Activated T-helper 1 cell treated with anti-CD3 and anti-CD28 coated beads, Interleukin-12 subunit alpha, Interleukin-12 subunit beta, Interleukin-2, Interleukin-4 antibody, amounts not matched to agents 30 ng/mL and 10 ng/mL and 1 ng/mL, durations not matched to agents 14 hours and 24 hours and 36 hours (primary cell): ENCODE results near the gene AQP12B. TPM values are rescaled to one million over a fixed set of nuclear protein-coding genes. Genes with fewer than 3 reads are reported as not detected.

Experiments
- DNase-seq: peaks from one replicate; pipeline ENCODE4 v3.0.0; 2021; ENCODE audit warnings: low spot score
- H3K27ac Mint-ChIP-seq: one replicate; pipeline ENCODE4 v1.8.0; 2021; ENCODE audit warnings: mild to moderate bottlenecking, mixed read lengths
- H3K27me3 Mint-ChIP-seq: one replicate; pipeline ENCODE4 v1.8.0; 2022; ENCODE audit warnings: mild to moderate bottlenecking, moderate library complexity, mixed read lengths; ENCODE audit not compliant: insufficient read depth
- H3K36me3 Mint-ChIP-seq: one replicate; pipeline ENCODE4 v1.8.0; 2021; ENCODE audit warnings: low read depth, mixed read lengths
- H3K4me1 Mint-ChIP-seq: one replicate; pipeline ENCODE4 v1.8.0; 2021; ENCODE audit warnings: low read depth, mixed read lengths
- H3K4me3 Mint-ChIP-seq: one replicate; pipeline ENCODE4 v1.8.0; 2021; ENCODE audit warnings: mild to moderate bottlenecking, moderate library complexity, mixed read lengths
- H3K9me3 Mint-ChIP-seq: one replicate; pipeline ENCODE4 v1.8.0; 2021; ENCODE audit warnings: mixed read lengths
- intact Hi-C: fragments of 100-400 bp; cut with micrococcal nuclease; formaldehyde crosslinking; loops from one replicate; pipeline ENCODE4 v1.15.1; 2024
- total RNA-seq: library from RNA; stranded (reverse); gene quantifications from 2 replicates; pipeline ENCODE4 v1.2.3, GENCODE V29; 2022

AQP12B gene
- total RNA-seq, 1 donor from 2014 or later = not detected

DNA sequence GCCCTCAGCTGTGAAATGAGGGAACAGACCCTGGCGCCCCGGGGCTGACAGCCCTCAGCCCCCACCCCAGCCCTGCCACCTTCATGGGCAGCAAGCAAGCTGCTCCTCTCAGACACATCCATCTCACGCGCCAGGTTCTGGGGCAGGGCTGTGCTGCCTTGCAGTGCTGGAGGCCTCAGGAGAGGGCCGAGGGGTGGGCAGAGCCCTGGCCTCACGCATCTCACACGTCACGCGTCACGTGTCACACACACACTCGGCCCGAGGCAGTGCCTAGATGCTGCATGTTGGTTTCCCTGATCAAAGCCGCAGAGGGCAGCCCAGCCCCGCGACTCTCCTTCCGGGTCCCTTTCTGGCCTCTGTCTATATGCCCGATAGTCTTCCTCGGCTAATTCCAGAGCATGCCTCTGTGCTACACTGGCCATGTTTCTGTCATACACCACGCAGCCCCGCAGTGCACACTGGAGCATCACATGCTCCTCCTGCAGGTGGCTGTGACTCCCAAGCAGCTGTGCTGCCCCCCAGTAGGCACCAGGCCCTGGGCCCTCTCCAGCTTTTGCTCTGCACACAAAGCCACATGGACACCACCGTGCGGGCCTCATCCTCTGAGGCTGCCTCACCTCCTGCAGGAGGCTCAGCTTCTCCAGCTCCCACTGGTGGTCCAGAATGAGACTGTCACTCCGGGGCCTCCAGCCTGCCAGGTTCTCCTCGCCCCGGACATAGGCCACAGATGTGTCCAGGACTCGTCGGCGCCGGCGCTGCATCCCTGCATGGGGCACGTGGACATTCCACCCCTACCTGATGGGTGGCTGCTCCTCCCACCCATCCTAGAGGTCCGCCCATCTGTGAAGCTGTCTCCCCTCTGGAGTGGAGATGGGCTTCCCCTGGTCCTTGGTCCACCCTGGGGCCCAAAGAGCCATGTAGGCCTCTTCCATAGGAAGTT is 40.4 kb upstream of the AQP12B start:
- no peak overlapping the region for H3K27ac Mint-ChIP-seq
- no peaks in the 10 kb centered on the region for H3K36me3 Mint-ChIP-seq
- no peak for DNase-seq
- no peaks in the 10 kb centered on the region for H3K9me3 Mint-ChIP-seq
- H3K4me1 Mint-ChIP-seq = no peaks in the 10 kb centered on the region
- no peak overlapping the region for H3K4me3 Mint-ChIP-seq
- intact Hi-C loops = no loop called here
- no peaks in the 10 kb centered on the region for H3K27me3 Mint-ChIP-seq

DNA sequence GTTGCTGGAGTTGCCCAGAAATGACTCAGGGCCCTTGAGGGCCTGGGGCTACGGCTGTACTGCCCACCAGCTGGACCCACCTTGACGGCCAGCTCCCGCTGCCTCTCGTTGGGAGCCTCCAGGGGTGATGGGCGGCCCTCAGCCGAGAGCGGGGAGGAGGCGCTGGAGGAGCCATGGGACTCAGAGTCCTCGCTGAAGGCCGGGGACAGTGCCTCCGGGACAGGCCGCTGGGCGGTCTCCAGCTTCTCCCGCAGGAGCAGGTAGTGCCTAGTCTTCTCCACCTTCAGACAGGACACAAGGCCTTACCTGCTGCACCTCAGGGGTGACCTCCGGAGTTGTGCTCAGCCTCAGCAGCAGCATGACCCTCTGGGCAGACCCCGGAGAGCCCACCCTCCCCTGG is 39.7 kb upstream of the AQP12B start:
- Mint-ChIP-seq H3K36me3 (no peaks in the 10 kb centered on the region), H3K27ac (no peak overlapping the region), H3K4me3 (no peak overlapping the region), H3K4me1 (no peaks in the 10 kb centered on the region), H3K9me3 (no peaks in the 10 kb centered on the region), H3K27me3 (no peaks in the 10 kb centered on the region)
- intact Hi-C loops = no loop called here
- DNase-seq = no peak

DNA sequence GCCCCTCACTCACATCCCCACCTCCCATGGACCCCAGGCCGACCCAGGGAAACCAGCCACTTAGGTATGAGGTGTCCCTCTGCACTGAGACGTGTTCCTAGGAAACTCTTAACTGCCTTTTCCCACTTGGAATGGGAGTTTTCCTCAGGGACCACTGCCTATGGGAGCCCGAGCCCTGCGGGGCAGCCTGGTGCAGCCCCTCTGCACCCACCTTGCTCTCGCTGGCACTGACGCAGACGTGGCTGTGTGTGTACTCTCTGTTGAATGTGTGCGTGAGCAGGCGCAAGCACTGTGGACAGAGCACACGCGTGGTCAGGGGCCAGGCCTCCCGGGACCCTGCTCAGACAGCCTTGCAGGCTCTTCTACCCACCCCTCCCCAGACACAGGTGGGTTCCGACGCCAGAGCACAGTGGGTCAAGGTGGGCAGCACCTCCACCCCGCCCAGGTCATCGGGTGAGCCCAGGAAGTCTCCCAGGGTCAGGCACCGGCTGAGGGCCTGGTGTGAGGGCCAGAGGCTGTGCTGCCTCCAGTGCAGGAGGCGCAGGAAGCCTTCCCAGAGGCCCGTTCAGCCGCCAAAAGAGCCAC is 39.0 kb upstream of the AQP12B start:
- no peak overlapping the region for H3K4me3 Mint-ChIP-seq
- H3K36me3 Mint-ChIP-seq = no peaks in the 10 kb centered on the region
- DNase-seq = no peak
- no peaks in the 10 kb centered on the region for H3K27me3 Mint-ChIP-seq
- no peak overlapping the region for H3K27ac Mint-ChIP-seq
- no peaks in the 10 kb centered on the region for H3K4me1 Mint-ChIP-seq
- intact Hi-C loops = no loop called here
- H3K9me3 Mint-ChIP-seq = no peaks in the 10 kb centered on the region

DNA sequence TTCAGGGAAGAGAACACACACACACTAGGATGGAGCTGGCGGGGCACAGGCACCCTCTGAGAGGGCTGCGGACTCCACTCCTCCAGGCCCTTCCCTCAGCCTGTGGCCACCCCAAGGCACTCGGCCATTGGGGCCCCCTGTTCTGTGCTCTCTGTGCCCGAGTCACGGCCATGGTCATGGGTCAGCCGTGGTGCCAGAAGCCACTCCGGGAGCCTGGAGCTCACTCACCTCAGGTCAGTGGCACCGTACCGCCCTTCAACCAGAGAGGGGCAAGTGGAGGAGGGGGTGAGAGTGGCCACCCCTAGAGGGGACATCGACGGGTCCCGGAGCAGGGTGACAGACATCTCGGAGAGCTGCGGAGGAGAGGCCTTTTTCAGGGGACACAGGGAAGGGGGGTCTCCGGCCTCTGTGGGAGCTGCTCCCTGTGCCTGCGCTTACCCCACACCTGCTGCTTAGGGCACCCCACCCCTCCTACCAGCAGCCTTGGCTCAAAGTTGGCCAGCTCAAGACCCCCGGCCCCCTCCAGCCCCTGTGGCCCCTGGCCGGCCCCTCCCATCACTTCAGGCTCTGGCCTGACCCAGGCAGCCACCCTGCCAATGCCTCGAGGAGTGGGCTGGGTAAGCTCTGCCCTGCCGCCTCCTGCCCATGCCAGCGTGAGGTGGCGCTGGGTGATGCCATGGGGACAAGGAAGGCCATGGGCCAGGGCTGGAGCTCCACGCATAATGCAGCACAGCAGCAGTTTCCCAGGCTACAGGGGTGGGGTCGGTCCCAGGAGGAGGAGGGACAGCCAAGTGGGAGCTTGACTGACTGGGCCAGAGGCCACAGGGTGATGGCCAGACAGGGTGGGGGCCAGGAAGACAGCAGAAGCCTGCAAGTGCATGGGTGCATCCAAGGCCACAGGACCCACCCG is 38.3 kb upstream of the AQP12B start:
- no peaks in the 10 kb centered on the region for H3K9me3 Mint-ChIP-seq
- intact Hi-C loops = no loop called here
- H3K4me1 Mint-ChIP-seq = no peaks in the 10 kb centered on the region
- H3K27ac Mint-ChIP-seq = no peak overlapping the region
- DNase-seq = no peak
- no peak overlapping the region for H3K4me3 Mint-ChIP-seq
- no peaks in the 10 kb centered on the region for H3K27me3 Mint-ChIP-seq
- no peaks in the 10 kb centered on the region for H3K36me3 Mint-ChIP-seq

DNA sequence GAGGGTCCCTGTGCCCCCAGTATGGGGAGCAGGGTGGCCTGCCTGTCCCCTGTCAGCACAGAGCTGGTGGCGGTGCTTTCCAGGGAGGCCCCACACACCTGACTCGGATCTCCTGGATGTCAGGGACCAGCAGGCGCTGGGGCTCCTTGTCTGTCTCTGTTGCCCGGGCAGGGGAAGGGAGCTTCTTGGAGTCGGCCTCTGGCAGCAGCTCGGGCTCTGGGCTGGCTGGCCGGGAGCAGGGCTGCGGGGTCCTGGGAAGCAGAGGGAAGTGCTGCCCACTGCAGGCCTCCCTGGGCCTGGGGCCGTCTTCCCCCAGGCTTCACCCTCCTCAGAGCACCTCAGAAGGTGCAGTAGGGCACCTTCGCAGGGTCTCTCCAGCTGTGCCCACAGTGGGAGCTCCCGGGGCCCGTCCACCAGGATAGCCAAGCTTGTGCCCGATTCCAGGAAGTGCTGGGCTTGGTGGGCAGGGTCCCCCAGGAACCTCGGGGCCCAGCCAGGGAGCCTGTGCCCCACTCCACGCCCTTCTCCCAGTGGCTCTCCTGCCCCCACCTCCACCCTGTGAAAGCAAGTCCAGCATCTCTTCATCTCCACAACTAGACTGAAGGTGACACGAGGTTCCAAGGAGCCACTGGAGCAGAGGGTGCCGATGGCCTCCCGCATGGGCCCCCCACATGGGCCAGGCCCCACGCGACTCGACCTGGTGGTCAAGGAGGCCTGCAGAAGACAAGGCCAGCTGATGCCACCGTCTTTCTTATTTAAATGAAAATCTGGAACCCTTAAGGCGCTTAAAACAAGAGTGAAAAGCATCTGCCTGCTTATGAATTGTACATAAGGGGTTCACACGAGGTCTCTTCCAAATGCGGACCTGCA is 37.2 kb upstream of the AQP12B start:
- no peaks in the 10 kb centered on the region for H3K27me3 Mint-ChIP-seq
- no peaks in the 10 kb centered on the region for H3K36me3 Mint-ChIP-seq
- H3K27ac Mint-ChIP-seq = no peak overlapping the region
- no peak for DNase-seq
- intact Hi-C loops = no loop called here
- H3K4me3 Mint-ChIP-seq = no peak overlapping the region
- H3K4me1 Mint-ChIP-seq = no peaks in the 10 kb centered on the region
- H3K9me3 Mint-ChIP-seq = no peaks in the 10 kb centered on the region

DNA sequence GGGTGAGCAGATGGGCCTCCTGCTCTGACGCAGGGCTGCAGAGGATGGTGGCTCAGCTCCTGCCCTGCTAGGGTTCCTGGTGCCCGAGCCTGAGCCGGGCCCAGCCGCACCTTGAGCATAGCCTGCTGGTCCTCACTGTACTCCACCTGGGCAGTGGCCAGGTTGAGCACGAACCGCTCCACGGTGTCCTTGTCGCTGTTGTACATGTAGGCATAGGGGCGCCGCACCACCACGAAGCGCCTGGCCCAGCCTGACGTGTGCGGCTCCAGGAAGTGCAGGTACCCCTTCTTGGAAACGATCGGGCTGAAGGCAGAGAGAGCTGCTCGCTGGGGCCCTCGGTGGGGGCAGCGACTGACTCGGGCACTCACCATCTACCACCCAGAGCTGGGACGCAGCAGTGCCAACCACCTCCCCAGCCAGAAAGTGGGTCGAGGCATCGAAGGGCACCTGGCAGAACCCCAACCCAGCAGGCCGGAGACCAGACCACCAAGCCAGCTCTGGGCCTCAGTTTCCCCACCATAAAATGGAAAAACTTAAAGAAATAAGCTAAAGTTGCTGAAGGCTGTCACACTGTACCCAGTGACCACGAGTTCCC is 36.3 kb upstream of the AQP12B start:
- Mint-ChIP-seq H3K4me3 (no peak overlapping the region), H3K9me3 (no peaks in the 10 kb centered on the region), H3K27me3 (no peaks in the 10 kb centered on the region), H3K27ac (no peak overlapping the region), H3K4me1 (no peaks in the 10 kb centered on the region), H3K36me3 (no peaks in the 10 kb centered on the region)
- intact Hi-C loops = no loop called here
- no peak for DNase-seq

DNA sequence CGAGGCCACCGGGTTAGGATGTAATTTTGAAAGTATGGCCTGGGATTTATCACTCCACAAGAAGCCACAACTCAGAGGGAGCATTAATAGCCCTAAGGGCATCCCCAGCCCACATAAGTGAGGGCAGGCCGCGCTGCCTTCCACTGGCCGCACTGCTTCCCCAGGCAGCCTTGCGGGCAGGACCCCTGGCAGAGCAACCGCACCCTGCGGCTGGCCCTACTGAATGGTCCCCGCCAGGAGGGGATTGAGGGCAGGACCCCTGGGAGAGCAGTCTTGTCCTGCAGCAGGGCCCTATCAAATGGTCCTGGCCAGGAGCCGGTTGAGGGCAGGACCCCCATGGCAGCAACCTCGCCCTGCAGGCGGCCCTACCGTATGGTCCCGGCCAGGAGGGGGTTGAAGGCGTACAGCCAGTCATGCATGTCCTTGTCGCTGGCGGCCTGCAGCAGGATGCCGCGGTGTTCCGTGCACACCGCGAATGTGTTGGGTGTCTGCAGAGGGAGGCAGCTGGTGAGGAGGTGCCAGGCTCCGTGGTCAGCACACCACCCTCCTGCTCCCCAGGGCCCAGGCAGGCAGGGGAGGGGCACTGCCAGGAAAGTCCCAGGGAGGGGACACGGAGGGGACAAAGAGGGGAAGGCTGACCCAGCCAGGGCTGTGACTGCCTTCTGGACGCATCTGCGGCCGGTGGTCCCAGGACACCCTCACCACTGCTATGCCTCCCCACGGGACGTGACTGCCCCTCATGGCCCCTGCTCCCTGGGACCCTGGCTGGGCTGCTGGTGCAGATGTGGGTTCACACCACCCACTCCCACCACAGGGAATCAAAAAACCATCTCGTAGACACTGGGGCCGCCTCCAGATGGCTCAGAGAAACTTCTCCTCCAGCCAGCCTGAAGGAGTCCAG is 35.2 kb upstream of the AQP12B start:
- no peaks in the 10 kb centered on the region for H3K4me1 Mint-ChIP-seq
- DNase-seq = no peak
- no peak overlapping the region for H3K27ac Mint-ChIP-seq
- H3K27me3 Mint-ChIP-seq = no peaks in the 10 kb centered on the region
- no peak overlapping the region for H3K4me3 Mint-ChIP-seq
- H3K9me3 Mint-ChIP-seq = no peaks in the 10 kb centered on the region
- intact Hi-C loops = no loop called here
- no peaks in the 10 kb centered on the region for H3K36me3 Mint-ChIP-seq

DNA sequence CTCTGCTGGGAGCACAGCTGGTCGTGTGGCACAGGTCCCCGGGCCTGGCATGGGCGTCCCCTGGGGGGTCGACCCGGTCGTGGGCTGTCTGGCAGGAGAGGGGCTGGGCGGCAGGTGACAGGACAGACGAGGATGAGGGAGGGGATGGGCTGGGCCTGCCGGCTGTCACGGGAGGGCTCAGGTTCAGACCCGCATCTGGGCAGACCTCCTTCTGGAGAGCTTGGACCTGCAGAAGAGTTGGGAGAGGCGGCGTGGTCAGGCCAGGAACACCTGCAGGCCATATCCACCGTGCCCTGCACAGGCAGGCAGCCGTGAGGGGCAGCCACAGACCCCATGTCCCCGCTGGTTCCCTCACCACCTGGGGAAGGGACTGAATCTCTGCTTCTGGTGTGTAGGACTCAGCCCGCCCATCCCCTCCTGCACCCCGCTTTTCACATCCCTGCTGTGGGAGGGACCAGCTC is 34.5 kb upstream of the AQP12B start:
- no peaks in the 10 kb centered on the region for H3K27me3 Mint-ChIP-seq
- H3K9me3 Mint-ChIP-seq = no peaks in the 10 kb centered on the region
- H3K4me3 Mint-ChIP-seq = no peak overlapping the region
- intact Hi-C loops = no loop called here
- no peaks in the 10 kb centered on the region for H3K36me3 Mint-ChIP-seq
- H3K27ac Mint-ChIP-seq = no peak overlapping the region
- H3K4me1 Mint-ChIP-seq = no peaks in the 10 kb centered on the region
- DNase-seq = no peak

DNA sequence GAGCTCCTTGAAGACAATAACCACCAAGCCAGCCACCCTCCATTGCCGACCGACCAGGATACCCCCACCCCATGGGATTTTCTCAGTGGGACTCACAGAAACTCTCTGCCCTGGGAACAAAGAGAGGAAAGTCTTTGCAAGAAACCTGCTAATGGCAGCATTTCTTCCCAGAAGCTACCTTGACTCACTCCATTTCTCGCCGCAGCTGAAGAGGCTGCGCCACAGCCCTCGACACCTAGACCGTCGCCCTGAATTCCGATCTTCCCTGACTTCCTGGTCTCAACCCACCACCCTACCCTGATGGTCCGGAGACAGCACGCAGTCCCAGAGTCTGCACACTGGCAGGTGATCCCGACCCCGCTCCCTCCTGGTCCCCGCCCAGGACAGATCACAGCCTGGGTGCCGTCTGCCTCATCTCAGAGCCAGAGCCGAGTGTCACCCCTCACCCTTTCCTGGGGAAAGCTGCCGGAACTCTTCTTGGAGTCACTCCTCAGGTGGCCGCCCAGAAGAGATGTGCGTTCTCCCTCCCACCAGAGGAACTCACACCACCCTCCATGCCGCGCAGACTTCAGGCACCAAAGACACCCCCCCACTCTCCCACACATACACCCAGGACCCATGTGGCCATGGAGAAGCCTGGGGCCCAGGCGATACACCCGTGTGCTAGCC is 33.6 kb upstream of the AQP12B start:
- no peak for DNase-seq
- no peaks in the 10 kb centered on the region for H3K36me3 Mint-ChIP-seq
- H3K27me3 Mint-ChIP-seq = no peaks in the 10 kb centered on the region
- H3K9me3 Mint-ChIP-seq = no peaks in the 10 kb centered on the region
- H3K4me1 Mint-ChIP-seq = no peaks in the 10 kb centered on the region
- no peak overlapping the region for H3K4me3 Mint-ChIP-seq
- no peak overlapping the region for H3K27ac Mint-ChIP-seq
- intact Hi-C loops = no loop called here

DNA sequence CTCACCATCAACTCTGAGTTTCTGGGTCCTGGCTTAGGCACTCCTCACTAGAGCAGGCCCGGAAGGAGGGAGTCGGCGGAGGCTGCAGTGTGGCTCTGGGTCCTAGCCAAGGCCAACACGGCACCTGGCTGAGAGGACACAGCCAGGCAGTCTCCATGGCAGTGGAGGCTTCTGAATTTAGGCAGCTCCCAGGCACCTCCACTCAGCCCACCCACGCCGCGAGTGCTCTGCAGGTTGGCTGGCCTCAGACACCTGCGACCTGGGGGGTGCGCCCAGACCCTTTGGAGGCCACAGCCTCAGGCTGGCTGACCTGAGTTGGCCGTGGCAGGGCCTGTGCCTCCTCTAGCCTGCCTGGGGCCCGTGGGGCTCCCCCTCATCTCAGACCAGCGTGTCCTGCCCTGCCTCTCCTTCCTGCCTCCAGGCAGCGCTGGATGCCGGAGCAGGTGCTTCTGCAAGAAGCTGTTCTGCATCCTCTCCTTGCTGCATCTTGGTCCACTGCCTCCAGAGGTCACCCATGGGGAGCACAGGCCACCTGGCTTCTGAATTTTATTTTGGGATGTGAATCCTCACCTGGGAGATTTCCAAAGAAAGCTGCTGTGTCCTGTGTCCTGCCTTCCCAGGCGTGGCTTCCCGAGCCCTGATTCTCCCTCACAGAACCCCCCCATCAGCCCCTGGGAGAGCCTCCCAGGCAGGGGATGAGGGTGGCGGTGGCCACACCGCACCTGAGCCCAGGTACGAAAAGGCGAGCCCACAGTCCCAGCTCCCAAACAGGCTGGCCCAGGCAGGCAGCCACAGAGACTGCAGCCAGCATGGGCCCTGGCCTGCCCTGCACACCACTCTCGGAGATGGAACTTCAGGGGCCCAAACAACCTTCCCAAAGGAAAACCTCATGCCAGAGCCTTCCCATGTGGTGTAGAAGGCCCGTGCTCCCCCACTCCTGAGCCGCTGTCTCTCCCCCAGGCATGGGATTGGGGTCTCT is 32.4 kb upstream of the AQP12B start:
- H3K4me1 Mint-ChIP-seq = no peaks in the 10 kb centered on the region

More for the DNA sequence above, 32.4 kb upstream of the AQP12B start:
- Mint-ChIP-seq H3K4me3 (no peak overlapping the region), H3K36me3 (no peaks in the 10 kb centered on the region), H3K27ac (no peak overlapping the region), H3K9me3 (no peaks in the 10 kb centered on the region), H3K27me3 (no peaks in the 10 kb centered on the region)
- DNase-seq = no peak
- intact Hi-C loops = no loop called here
